Karpas-422 (cell line): ENCODE data around the gene ENOPH1. TPM values are rescaled to one million over a fixed set of nuclear protein-coding genes. Genes with fewer than 3 reads are reported as not detected.

Source experiments
- DNase-seq: peaks from one replicate; pipeline ENCODE4 v3.0.0-alpha.2; 2015
- H2AFZ ChIP-seq: fragments of 200-600 bp; sonication (generic); 2 replicates; pipeline ENCODE4 v1.6.1; 2014; ENCODE audit warnings: antibody characterized with exemption, low read length, mixed read lengths
- H3K27ac ChIP-seq: fragments of 200-600 bp; sonication (generic); 2 replicates; pipeline ENCODE4 v1.5.1; 2014; ENCODE audit warnings: mild to moderate bottlenecking, low read length, moderate library complexity
- H3K27me3 ChIP-seq: fragments of 200-600 bp; sonication (generic); 2 replicates; pipeline ENCODE4 v1.6.1; 2014; ENCODE audit warnings: low read length, mixed read lengths
- H3K36me3 ChIP-seq: fragments of 200-600 bp; sonication (generic); 2 replicates; pipeline ENCODE4 v1.6.1; 2014; ENCODE audit warnings: low read length, mixed read lengths; ENCODE audit not compliant: insufficient read depth
- H3K4me1 ChIP-seq: fragments of 200-600 bp; sonication (generic); 2 replicates; pipeline ENCODE4 v1.6.1; 2014; ENCODE audit warnings: mild to moderate bottlenecking, low read length, mixed read lengths
- H3K4me2 ChIP-seq: fragments of 200-600 bp; sonication (generic); 2 replicates; pipeline ENCODE4 v1.6.1; 2014; ENCODE audit warnings: low read length, low read depth, mild to moderate bottlenecking; ENCODE audit not compliant: poor library complexity, severe bottlenecking
- H3K4me3 ChIP-seq: fragments of 200-600 bp; sonication (generic); 2 replicates; pipeline ENCODE4 v1.5.1; 2014; ENCODE audit warnings: mild to moderate bottlenecking, antibody characterized with exemption, low read length, mixed read lengths
- H3K79me2 ChIP-seq: fragments of 200-600 bp; sonication (generic); 2 replicates; pipeline ENCODE4 v1.6.1; 2014; ENCODE audit warnings: mild to moderate bottlenecking, low read length, mixed read lengths
- H3K9ac ChIP-seq: fragments of 200-600 bp; sonication (generic); 2 replicates; pipeline ENCODE4 v1.6.0; 2014; ENCODE audit warnings: low read length
- H3K9me2 ChIP-seq: fragments of 200-600 bp; sonication (generic), shearing (Covaris generic); replicated peaks from 2 replicates; pipeline ENCODE4 v1.6.0; 2014; ENCODE audit warnings: mild to moderate bottlenecking, low read length, moderate library complexity; ENCODE audit not compliant: insufficient read depth
- H3K9me3 ChIP-seq: fragments of 300-700, 200-600 bp; sonication (generic); 2 replicates; pipeline ENCODE4 v1.6.1; 2014; ENCODE audit warnings: low read length, mixed read lengths
- H4K20me1 ChIP-seq: fragments of 200-600 bp; sonication (generic); 2 replicates; pipeline ENCODE4 v1.6.1; 2014; ENCODE audit warnings: mild to moderate bottlenecking, antibody characterized with exemption, low read length, low read depth; ENCODE audit not compliant: insufficient read depth
- total RNA-seq: library from RNA; depleted of rRNA; stranded (reverse); fragments of >200 nt; shearing (Covaris generic); gene quantifications from 2 replicates; pipeline ENCODE4 v1.2.3, GENCODE V29; 2014; ENCODE audit warnings: low replicate concordance

Gene ENOPH1
- total RNA-seq, 1 experiment from 2014 or later, result 17.2 TPM

- H3K4me2 ChIP-seq, result peak overlapping the region; percentile 85
- no peak overlapping the region for H2AFZ ChIP-seq
- H3K27ac ChIP-seq, result peak overlapping the region; percentile 50; the same call in 1 of the 2 replicates
- no peaks in the 10 kb centered on the region for H3K27me3 ChIP-seq
- H3K79me2 ChIP-seq, result peaks cover 74% of the 10 kb centered on the region
- no peaks in the 10 kb centered on the region for H3K9me3 ChIP-seq
- peak; percentile 56 for DNase-seq
- H3K9me2 ChIP-seq, result no peaks in the 10 kb centered on the region
- H3K36me3 ChIP-seq, result peaks cover 31% of the 10 kb centered on the region
- peak overlapping the region; percentile 86 for H3K4me3 ChIP-seq
- H4K20me1 ChIP-seq, result peaks cover 24% of the 10 kb centered on the region
- H3K4me1 ChIP-seq, result peaks cover 25% of the 10 kb centered on the region
- H3K9ac ChIP-seq, result peak overlapping the region; percentile 87
Observed at GRCh38 chr4:82430964-82431745, 765 bp downstream of the ENOPH1 start.

- Histone ChIP-seq H3K9me3 (no peaks in the 10 kb centered on the region), H3K4me2 (peak overlapping the region; percentile 85), H3K79me2 (peaks cover 81% of the 10 kb centered on the region), H4K20me1 (peaks cover 19% of the 10 kb centered on the region), H3K27me3 (no peaks in the 10 kb centered on the region), H3K9me2 (no peaks in the 10 kb centered on the region), H2AFZ (no peak overlapping the region), H3K36me3 (peaks cover 24% of the 10 kb centered on the region), H3K9ac (peak overlapping the region; percentile 87), H3K4me1 (peaks cover 28% of the 10 kb centered on the region), H3K4me3 (peak overlapping the region; percentile 86), H3K27ac (no peak overlapping the region)
- DNase-seq, result no peak
Observed at GRCh38 chr4:82431831-82432230, 1.4 kb downstream of the ENOPH1 start.

- no peak overlapping the region for H2AFZ ChIP-seq
- peaks cover 85% of the 10 kb centered on the region for H3K79me2 ChIP-seq
- H3K4me3 ChIP-seq, result no peak overlapping the region
- H3K27ac ChIP-seq, result no peak overlapping the region
- no peak overlapping the region for H3K9ac ChIP-seq
- peaks cover 32% of the 10 kb centered on the region for H3K4me1 ChIP-seq
- DNase-seq, result no peak
- no peaks in the 10 kb centered on the region for H3K9me3 ChIP-seq
- no peaks in the 10 kb centered on the region for H3K27me3 ChIP-seq
- H3K36me3 ChIP-seq, result peaks cover 17% of the 10 kb centered on the region
- H4K20me1 ChIP-seq, result peaks cover 12% of the 10 kb centered on the region
- H3K9me2 ChIP-seq, result no peaks in the 10 kb centered on the region
- no peak overlapping the region for H3K4me2 ChIP-seq
Observed at GRCh38 chr4:82432596-82432995, 2.2 kb downstream of the ENOPH1 start.

GRCh38 chr4:82433791-82434190, 3.4 kb downstream of the ENOPH1 start:
- Histone ChIP-seq H3K4me3 (no peak overlapping the region), H3K9ac (no peak overlapping the region), H3K9me2 (no peaks in the 10 kb centered on the region), H3K79me2 (peaks cover 85% of the 10 kb centered on the region), H3K27me3 (no peaks in the 10 kb centered on the region), H3K9me3 (no peaks in the 10 kb centered on the region), H4K20me1 (no peaks in the 10 kb centered on the region; the same call in 1 of the 2 replicates), H3K36me3 (peaks cover 6% of the 10 kb centered on the region; the same call in 1 of the 2 replicates), H2AFZ (no peak overlapping the region), H3K4me2 (no peak overlapping the region), H3K27ac (no peak overlapping the region), H3K4me1 (peaks cover 29% of the 10 kb centered on the region)
- DNase-seq, result no peak

- no peak overlapping the region for H3K4me2 ChIP-seq
- H3K9ac ChIP-seq, result no peak overlapping the region
- no peak overlapping the region for H2AFZ ChIP-seq
- H3K4me3 ChIP-seq, result no peak overlapping the region
- no peaks in the 10 kb centered on the region for H3K9me2 ChIP-seq
- H4K20me1 ChIP-seq, result no peaks in the 10 kb centered on the region; the same call in 1 of the 2 replicates
- no peaks in the 10 kb centered on the region for H3K27me3 ChIP-seq
- H3K79me2 ChIP-seq, result peaks cover 93% of the 10 kb centered on the region
- no peaks in the 10 kb centered on the region for H3K9me3 ChIP-seq
- no peak overlapping the region for H3K27ac ChIP-seq
- no peak for DNase-seq
- peaks cover 6% of the 10 kb centered on the region; the same call in 1 of the 2 replicates for H3K36me3 ChIP-seq
- peaks cover 31% of the 10 kb centered on the region for H3K4me1 ChIP-seq
Observed at GRCh38 chr4:82434949-82435348, 4.6 kb downstream of the ENOPH1 start.

- Histone ChIP-seq H3K9me3 (no peaks in the 10 kb centered on the region), H3K27me3 (no peaks in the 10 kb centered on the region), H3K79me2 (peaks cover 98% of the 10 kb centered on the region), H3K9ac (no peak overlapping the region), H3K4me2 (no peak overlapping the region), H3K9me2 (no peaks in the 10 kb centered on the region), H3K36me3 (peaks cover 6% of the 10 kb centered on the region; the same call in 1 of the 2 replicates), H3K27ac (no peak overlapping the region), H2AFZ (no peak overlapping the region), H3K4me3 (no peak overlapping the region), H4K20me1 (no peaks in the 10 kb centered on the region; the same call in 1 of the 2 replicates), H3K4me1 (peaks cover 31% of the 10 kb centered on the region)
- no peak for DNase-seq
Observed at GRCh38 chr4:82436130-82436529, 5.7 kb downstream of the ENOPH1 start.

- H3K4me1 ChIP-seq, result peaks cover 26% of the 10 kb centered on the region
- H3K36me3 ChIP-seq, result peaks cover 6% of the 10 kb centered on the region; the same call in 1 of the 2 replicates
- H4K20me1 ChIP-seq, result no peaks in the 10 kb centered on the region; the same call in 1 of the 2 replicates
- H3K27ac ChIP-seq, result no peak overlapping the region
- no peaks in the 10 kb centered on the region for H3K9me3 ChIP-seq
- no peaks in the 10 kb centered on the region for H3K27me3 ChIP-seq
- peaks cover 96% of the 10 kb centered on the region for H3K79me2 ChIP-seq
- no peak for DNase-seq
- no peaks in the 10 kb centered on the region for H3K9me2 ChIP-seq
- H2AFZ ChIP-seq, result no peak overlapping the region
- no peak overlapping the region for H3K4me2 ChIP-seq
- H3K4me3 ChIP-seq, result no peak overlapping the region
- no peak overlapping the region for H3K9ac ChIP-seq
Observed at GRCh38 chr4:82436780-82437179, 6.4 kb downstream of the ENOPH1 start.

GRCh38 chr4:82437285-82438005, 7.1 kb downstream of the ENOPH1 start:
- H3K27ac ChIP-seq, result no peak overlapping the region
- DNase-seq, result no peak
- H3K4me2 ChIP-seq, result no peak overlapping the region
- peaks cover 21% of the 10 kb centered on the region for H3K4me1 ChIP-seq
- H4K20me1 ChIP-seq, result no peaks in the 10 kb centered on the region; the same call in 1 of the 2 replicates
- H3K9me3 ChIP-seq, result no peaks in the 10 kb centered on the region
- H3K27me3 ChIP-seq, result no peaks in the 10 kb centered on the region
- H3K79me2 ChIP-seq, result peaks cover 96% of the 10 kb centered on the region
- no peaks in the 10 kb centered on the region for H3K9me2 ChIP-seq
- no peak overlapping the region for H2AFZ ChIP-seq
- H3K36me3 ChIP-seq, result peaks cover 6% of the 10 kb centered on the region; the same call in 1 of the 2 replicates
- H3K4me3 ChIP-seq, result no peak overlapping the region
- H3K9ac ChIP-seq, result no peak overlapping the region
